ACC112 (cell line): Measurements from ENCODE around the gene DEPDC4.
"Not testable (repeated sequence)": the region's sequence is repeated elsewhere in the genome, so short reads cannot be mapped to it uniquely, and the experiment has no call there.

Experiments
- H2AFZ ChIP-seq: fragments of 200-600 bp; sonication (generic); one replicate; pipeline ENCODE4 v1.6.0; 2017; ENCODE audit warnings: antibody characterized with exemption, low read length; ENCODE audit not compliant: unreplicated experiment
- H3K27ac ChIP-seq: fragments of 200-600 bp; sonication (generic); 2 replicates; pipeline ENCODE4 v1.5.1; 2014; ENCODE audit warnings: low read depth, mild to moderate bottlenecking, antibody characterized with exemption, low read length, moderate library complexity
- H3K27me3 ChIP-seq: fragments of 200-600 bp; sonication (generic); 2 replicates; pipeline ENCODE4 v1.6.1; 2014; ENCODE audit warnings: mild to moderate bottlenecking, antibody characterized with exemption, low read length, moderate library complexity, mixed read lengths; ENCODE audit not compliant: insufficient read depth
- H3K36me3 ChIP-seq: fragments of 200-600 bp; sonication (generic); 2 replicates; pipeline ENCODE4 v1.6.1; 2016; ENCODE audit warnings: mild to moderate bottlenecking, antibody characterized with exemption, low read length, moderate library complexity, mixed read lengths; ENCODE audit not compliant: insufficient read depth
- H3K4me1 ChIP-seq: fragments of 200-600 bp; sonication (generic); one replicate; pipeline ENCODE4 v1.6.1; 2016; ENCODE audit warnings: low read length, mixed read lengths; ENCODE audit not compliant: insufficient read depth, unreplicated experiment, control insufficient read depth
- H3K4me3 ChIP-seq: fragments of 200-600 bp; sonication (generic); 2 replicates; pipeline ENCODE4 v1.5.1; 2014; ENCODE audit warnings: mild to moderate bottlenecking, low read depth, low read length
- H3K79me2 ChIP-seq: fragments of 200-600 bp; sonication (generic); one replicate; pipeline ENCODE4 v1.6.0; 2016; ENCODE audit warnings: low read length; ENCODE audit not compliant: control insufficient read depth, unreplicated experiment, insufficient read depth

DEPDC4 gene

GRCh38 chr12:100238801-100239200 is 28.1 kb downstream of the DEPDC4 start:
- Histone ChIP-seq H3K79me2 (no peaks in the 10 kb centered on the region), H3K4me3 (no peak overlapping the region), H3K27ac (no peak overlapping the region), H3K27me3 (no peaks in the 10 kb centered on the region), H3K36me3 (no peaks in the 10 kb centered on the region), H2AFZ (no peak overlapping the region), H3K4me1 (peaks cover 7% of the 10 kb centered on the region)

- no peaks in the 10 kb centered on the region for H3K36me3 ChIP-seq
- H3K4me1 ChIP-seq: peaks cover 8% of the 10 kb centered on the region
- H2AFZ ChIP-seq: peak overlapping the region; percentile 98
- H3K27me3 ChIP-seq: no peaks in the 10 kb centered on the region
- peak overlapping the region; percentile 71 for H3K4me3 ChIP-seq
- peak overlapping the region; percentile 68 for H3K27ac ChIP-seq
- no peaks in the 10 kb centered on the region for H3K79me2 ChIP-seq
Observed at GRCh38 chr12:100234591-100235304, 32.1 kb downstream of the DEPDC4 start.

GRCh38 chr12:100234166-100234565 is 32.7 kb downstream of the DEPDC4 start:
- Histone ChIP-seq H3K4me3 (peak overlapping the region; percentile 71), H3K79me2 (no peaks in the 10 kb centered on the region), H3K27ac (peak overlapping the region; percentile 68), H2AFZ (peak overlapping the region; percentile 98), H3K4me1 (peaks cover 8% of the 10 kb centered on the region), H3K36me3 (no peaks in the 10 kb centered on the region), H3K27me3 (no peaks in the 10 kb centered on the region)

- not testable (repeated sequence) for H3K27ac ChIP-seq, H2AFZ ChIP-seq, H3K36me3 ChIP-seq, H3K27me3 ChIP-seq, H3K79me2 ChIP-seq, H3K4me1 ChIP-seq, H3K4me3 ChIP-seq
Observed at GRCh38 chr12:100231873-100232272, 35.0 kb downstream of the DEPDC4 start.

DNA sequence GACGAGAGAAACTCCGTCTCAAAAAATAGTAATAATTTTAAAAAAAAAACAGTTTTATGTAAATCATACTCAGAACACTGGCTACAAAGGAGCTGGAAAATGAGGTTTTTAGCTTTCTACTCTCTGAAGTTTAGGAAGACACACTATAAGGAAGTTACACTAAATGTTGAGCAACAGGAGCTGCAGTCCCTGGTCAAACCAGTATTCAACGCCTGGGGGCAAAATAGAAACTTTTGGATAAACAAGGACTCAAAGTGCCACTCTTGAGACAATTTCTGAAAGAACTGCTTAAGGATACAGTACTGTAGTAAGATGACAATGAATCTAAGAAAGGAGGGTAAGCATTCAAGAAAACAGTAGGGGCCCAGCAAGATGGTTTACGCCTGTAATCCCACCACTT is 37.0 kb downstream of the DEPDC4 start:
- Histone ChIP-seq H3K4me3 (no peak overlapping the region), H3K36me3 (0 out of 2 replicates have a peak, but pooled peaks cover 3% of the 10 kb centered on the region), H3K27me3 (no peaks in the 10 kb centered on the region), H3K79me2 (no peaks in the 10 kb centered on the region), H3K27ac (no peak overlapping the region), H3K4me1 (peaks cover 8% of the 10 kb centered on the region), H2AFZ (no peak overlapping the region)

DNA sequence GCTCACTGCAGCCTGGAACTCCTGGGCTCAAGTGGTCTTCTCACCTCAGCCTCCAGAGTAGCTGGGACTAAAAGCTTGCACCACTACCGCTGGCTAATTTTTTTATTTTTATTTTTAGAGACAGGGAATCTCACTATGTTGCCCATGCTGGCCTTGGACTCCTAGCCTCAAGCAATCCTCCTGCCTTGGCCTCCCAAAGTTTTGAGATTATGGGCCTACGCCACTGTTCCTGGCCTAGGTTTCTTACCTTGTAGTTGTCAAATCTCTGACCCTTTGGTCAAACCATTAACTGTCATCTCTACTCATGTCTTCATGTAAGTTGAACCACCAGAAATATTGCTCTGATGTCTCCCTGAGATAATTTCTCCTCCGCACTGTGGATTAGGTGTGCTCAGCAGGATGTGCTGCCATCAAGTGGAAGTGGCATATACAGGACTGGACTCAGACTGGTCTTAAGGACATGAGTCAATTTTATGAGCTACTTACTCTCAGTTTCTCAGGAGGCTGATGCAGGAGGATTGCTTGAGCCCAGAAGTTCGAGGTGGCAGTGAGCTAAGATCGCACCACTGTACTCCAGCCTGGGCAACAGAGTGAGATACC is 37.7 kb downstream of the DEPDC4 start:
- H3K27me3 ChIP-seq: no peaks in the 10 kb centered on the region
- peaks cover 4% of the 10 kb centered on the region for H3K4me1 ChIP-seq
- 0 out of 2 replicates have a peak, but pooled peaks cover 3% of the 10 kb centered on the region for H3K36me3 ChIP-seq
- H2AFZ ChIP-seq: no peak overlapping the region
- H3K4me3 ChIP-seq: no peak overlapping the region
- H3K79me2 ChIP-seq: no peaks in the 10 kb centered on the region
- no peak overlapping the region for H3K27ac ChIP-seq

DNA sequence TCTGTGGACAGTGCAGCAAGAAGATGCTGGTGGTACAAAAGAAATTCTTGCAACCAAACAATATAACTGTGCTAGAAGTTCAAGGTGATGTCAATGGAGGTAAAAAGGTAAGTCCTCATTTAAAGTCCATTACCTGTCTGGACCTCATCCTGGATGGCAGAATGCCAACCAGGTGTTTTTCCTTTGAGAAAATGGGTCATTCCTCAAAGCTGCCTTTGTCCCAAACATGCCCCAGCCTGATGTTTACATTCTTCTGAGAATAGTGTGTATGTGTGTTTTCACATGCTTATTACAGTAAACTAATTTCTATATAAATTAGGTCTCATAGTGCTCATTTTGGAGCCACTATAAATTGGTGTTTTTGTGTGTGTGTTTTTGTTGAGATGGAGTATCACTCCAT is 41.4 kb downstream of the DEPDC4 start:
- Histone ChIP-seq H3K4me1 (no peaks in the 10 kb centered on the region), H3K27ac (no peak overlapping the region), H3K4me3 (no peak overlapping the region), H3K79me2 (no peaks in the 10 kb centered on the region), H3K27me3 (no peaks in the 10 kb centered on the region), H2AFZ (no peak overlapping the region), H3K36me3 (peaks cover 3% of the 10 kb centered on the region; the same call in 1 of the 2 replicates)

DNA sequence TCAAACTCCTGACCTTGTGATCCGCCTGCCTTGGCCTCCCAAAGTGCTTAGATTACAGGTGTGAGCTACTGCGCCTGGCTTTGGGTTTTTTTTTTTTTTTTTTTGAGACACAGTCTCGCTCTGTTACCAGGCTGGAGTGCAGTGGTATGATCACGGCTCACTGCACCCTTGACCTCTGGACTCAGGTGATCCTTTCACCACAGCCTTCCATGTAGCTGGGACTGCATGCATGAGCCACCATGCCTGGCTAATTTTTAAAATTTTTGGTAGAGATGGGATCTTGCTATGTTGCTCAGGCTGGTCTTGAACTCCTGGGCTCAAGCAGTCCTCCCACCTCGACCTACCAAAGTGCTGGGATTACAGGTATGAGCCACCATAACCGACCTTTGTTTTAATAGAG is 44.7 kb downstream of the DEPDC4 start:
- not testable (repeated sequence) for H3K27me3 ChIP-seq, H3K27ac ChIP-seq, H2AFZ ChIP-seq, H3K4me1 ChIP-seq, H3K4me3 ChIP-seq, H3K79me2 ChIP-seq, H3K36me3 ChIP-seq

- H3K4me1 ChIP-seq: no peaks in the 10 kb centered on the region
- no peaks in the 10 kb centered on the region for H3K27me3 ChIP-seq
- no peak overlapping the region for H3K27ac ChIP-seq
- H3K36me3 ChIP-seq: peaks cover 3% of the 10 kb centered on the region; the same call in 1 of the 2 replicates
- H3K79me2 ChIP-seq: no peaks in the 10 kb centered on the region
- H2AFZ ChIP-seq: no peak overlapping the region
- no peak overlapping the region for H3K4me3 ChIP-seq
Observed at GRCh38 chr12:100221523-100221922, 45.4 kb downstream of the DEPDC4 start.

DNA sequence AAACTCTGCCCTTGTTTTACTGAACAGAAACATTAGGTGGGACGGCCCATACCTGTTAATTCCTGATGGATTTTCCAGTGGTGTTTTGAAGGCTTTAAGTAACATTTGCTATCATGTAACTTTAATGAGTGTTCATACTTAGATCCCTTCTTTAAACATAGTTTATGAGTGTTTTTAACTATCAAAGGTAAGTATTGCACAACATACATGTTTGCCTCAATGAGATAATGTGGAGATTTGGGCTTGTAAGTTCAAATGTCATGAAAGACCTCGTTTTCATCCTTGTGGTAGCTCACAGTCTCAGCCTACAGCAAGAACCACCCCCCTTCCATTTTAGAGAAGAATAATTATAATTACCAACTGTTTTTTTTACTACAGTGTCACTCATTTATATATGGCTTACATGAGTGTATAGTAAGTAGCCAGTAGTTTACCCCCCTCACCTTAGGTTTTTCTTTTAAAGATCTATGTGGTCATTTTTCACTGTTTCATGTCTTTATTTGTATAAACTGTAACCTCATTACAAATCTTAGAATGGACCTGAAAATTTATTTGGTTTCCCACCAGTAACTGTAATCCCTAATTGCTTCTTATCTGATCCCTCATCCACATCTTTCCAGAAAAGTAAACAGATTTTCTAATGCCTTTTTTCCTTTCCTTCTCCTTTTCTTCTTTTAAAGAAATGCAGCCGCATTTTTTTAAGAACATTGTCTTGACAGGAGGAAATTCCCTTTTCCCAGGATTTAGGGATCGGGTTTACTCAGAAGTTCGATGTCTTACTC is 47.4 kb downstream of the DEPDC4 start:
- H3K27ac ChIP-seq: no peak overlapping the region
- no peaks in the 10 kb centered on the region for H3K4me1 ChIP-seq
- H2AFZ ChIP-seq: no peak overlapping the region
- no peaks in the 10 kb centered on the region for H3K79me2 ChIP-seq
- no peaks in the 10 kb centered on the region; the same call in 1 of the 2 replicates for H3K36me3 ChIP-seq
- H3K4me3 ChIP-seq: no peak overlapping the region
- no peaks in the 10 kb centered on the region for H3K27me3 ChIP-seq
